Endometrial microvascular endothelial cells (primary cell): ENCODE data around the gene SPEM2. TPM values are rescaled to one million over a fixed set of nuclear protein-coding genes. Genes with fewer than 3 reads are reported as not detected.

Source experiments
- in situ Hi-C: cut with HindIII; loops from 2 replicates; pipeline ENCODE4 v1.10.0; 2017; ENCODE audit warnings: low sequenced_read_pairs, low pct_unique_long_range_greater_than_20kb; ENCODE audit errors: inconsistent ontology term
- total RNA-seq: library from RNA; depleted of rRNA; stranded (reverse); fragments of >200 nt; gene quantifications from one replicate; pipeline ENCODE4 v1.2.3, GENCODE V29; 2015; ENCODE audit errors: inconsistent ontology term

The SPEM2 gene
- not detected for total RNA-seq

GRCh38 chr17:7425316-7425715 is at the start of gene SPEM2:
TSS of gene SPEM2 (plus strand) at chr17:7425616. CDS start at chr17:7425689, 73 bp downstream.
- in situ Hi-C loops, result no loop called here

- in situ Hi-C loops, result no loop called here
These were observed 46.3 kb upstream of the SPEM2 start for GRCh38 chr17:7379134-7379533.

- in situ Hi-C loops, result no loop called here
These were observed 45.1 kb upstream of the SPEM2 start for GRCh38 chr17:7380321-7380720.

GRCh38 chr17:7380855-7381683 is 44.3 kb upstream of the SPEM2 start, which contains the start of gene TNK1:
TSS of gene TNK1 (plus strand) at chr17:7381089. CDS start at chr17:7382927, 1,838 bp downstream.
- in situ Hi-C loops, result no loop called here

GRCh38 chr17:7382901-7383300 is 42.5 kb upstream of the SPEM2 start:
- in situ Hi-C loops, result no loop called here

- in situ Hi-C loops, result no loop called here
These were observed 42.1 kb upstream of the SPEM2 start for GRCh38 chr17:7383371-7383741.

- in situ Hi-C loops, result no loop called here
These were observed 41.5 kb upstream of the SPEM2 start for GRCh38 chr17:7383742-7384488.

- in situ Hi-C loops, result no loop called here
These were observed 40.8 kb upstream of the SPEM2 start for GRCh38 chr17:7384489-7385081.

DNA sequence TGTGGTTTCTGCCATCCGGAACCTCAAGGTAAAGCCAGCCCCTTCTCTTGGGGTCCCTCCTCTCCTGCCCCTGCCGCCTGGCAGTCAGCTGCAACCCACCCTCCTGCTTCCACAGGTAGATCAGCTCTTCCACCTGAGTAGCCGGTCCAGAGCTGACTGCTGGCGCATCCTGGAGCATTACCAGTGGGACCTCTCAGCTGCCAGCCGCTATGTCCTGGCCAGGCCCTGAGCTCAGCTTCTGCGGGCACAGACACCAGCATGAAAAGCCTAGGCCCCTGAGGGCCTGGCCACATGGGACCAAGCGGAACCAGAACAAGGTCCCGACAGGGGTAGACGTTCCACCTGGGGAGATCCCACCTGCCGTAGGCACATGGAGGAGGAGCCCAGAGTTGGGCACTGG is 36.6 kb upstream of the SPEM2 start:
- in situ Hi-C loops, result no loop called here

GRCh38 chr17:7389924-7390910 is 35.2 kb upstream of the SPEM2 start:
- in situ Hi-C loops, result no loop called here

GRCh38 chr17:7391307-7391706 is 34.1 kb upstream of the SPEM2 start:
- in situ Hi-C loops, result no loop called here

GRCh38 chr17:7392696-7393612 is 32.5 kb upstream of the SPEM2 start:
- in situ Hi-C loops, result no loop called here

GRCh38 chr17:7393613-7394451 is 31.6 kb upstream of the SPEM2 start:
- in situ Hi-C loops, result no loop called here

DNA sequence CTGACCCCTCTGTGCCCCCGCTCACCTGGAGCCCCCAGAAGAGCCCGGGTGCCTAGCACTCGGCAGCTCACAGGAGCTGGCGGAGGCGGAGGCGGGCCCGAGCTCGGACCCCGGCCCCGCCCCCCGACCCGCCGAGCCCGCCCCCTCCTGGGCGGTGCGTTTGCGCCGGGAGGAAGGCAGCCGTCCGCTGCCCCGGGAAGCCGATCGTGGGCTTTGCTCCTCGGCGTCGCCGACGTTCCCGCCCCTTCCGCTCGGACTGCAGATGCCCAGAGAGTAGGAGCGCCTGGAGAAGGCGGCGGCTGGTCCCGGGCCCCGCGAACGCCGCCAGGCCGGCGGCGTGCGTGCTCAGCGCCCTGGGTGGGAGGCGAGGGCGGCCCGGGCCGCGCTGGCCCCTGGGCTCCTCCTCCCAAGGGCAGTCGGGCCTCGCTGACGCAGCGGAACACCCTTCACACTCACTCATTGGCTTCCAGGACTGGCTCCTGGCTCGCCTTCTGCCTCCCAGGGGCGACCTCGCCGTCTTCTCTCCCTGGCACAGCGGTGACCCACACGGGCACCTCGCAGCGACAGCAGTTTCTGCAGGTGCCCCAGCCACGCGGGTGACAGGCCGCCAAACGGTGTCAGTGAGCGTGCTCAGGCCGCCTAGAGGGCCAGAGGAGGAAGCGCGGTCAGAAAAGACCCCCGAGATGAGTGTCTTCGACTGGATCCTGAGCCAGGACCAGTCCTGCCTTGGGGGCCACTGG is 30.8 kb upstream of the SPEM2 start, which contains the start of gene PLSCR3:
PLSCR3 (minus strand) TSS at position 74 of the 740 bp plus-strand sequence. CDS start 415 bp downstream, outside the sequence.
- in situ Hi-C loops, result no loop called here

DNA sequence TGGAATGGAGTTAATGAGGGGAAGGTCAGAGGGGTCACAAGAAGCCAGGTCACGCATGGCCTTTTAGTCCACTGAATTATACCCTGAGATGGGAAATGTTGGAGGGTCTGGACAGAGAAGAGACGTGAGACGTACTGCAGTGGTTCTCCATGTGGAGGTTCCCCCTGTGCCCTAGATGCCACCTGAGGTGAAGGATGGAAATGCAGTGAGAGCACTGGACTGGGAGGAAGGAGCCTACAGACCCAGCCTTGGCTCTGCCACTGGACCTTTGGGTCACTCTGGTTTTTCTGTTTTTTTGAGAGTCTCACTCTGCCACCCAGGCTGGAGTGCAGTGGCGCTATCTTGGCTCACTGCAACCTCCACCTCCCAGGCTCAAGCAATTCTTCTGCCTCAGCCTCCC is 29.3 kb upstream of the SPEM2 start:
- in situ Hi-C loops, result no loop called here

DNA sequence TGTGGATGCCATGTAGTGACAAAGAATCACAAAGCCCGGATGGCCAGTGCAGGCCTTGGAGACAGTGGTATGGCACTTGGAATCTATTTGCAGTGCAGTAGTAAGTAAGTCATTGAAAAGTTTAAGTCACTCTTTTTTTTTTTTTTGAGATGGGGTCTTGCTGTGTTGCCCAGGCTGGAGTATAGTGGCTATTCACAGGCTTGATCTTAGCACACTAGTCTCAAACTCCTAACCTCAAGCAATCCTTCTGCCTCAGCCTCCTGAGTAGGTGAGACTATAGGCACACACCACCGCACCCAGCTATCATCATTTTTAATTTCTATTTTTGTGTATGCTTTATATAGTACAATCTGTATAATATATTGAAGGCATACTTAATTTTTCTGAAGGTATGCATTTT is 26.8 kb upstream of the SPEM2 start:
- in situ Hi-C loops, result no loop called here
